NT2/D1 (cell line): ENCODE data around the gene MBNL1.

ENCODE experiments used
- SUZ12 ChIP-seq: IDR thresholded peaks from 2 replicates; pipeline ENCODE4 v1.6.1; 2011; ENCODE audit not compliant: insufficient read length, insufficient read depth; ENCODE audit errors: extremely low read depth
- YY1 ChIP-seq: IDR thresholded peaks from 2 replicates; pipeline ENCODE4 v1.6.1; 2011; ENCODE audit not compliant: insufficient read length, insufficient read depth
- ZNF274 ChIP-seq: IDR thresholded peaks from 2 replicates; pipeline ENCODE4 v1.6.1; 2011; ENCODE audit warnings: mild to moderate bottlenecking, low read depth, low read length

DNA sequence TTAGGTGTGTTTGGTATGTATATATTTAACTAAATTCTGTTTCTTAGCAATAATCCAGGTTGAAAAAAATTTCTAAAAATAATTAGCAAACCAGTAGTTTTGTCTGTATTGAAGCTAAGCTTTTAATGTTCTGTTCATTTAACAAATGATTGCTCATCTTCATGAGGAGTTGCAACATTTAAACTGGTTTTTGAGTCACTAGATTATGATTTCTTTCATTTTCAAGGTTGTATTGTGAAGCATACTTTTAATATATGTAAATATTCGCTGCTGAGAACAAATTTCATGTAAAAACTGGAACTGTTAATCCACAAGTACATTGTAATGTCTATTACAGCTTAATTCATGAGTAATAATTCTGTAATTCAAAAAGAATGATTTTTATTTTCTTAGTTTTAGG lies 192.7 kb downstream of the MBNL1 start:
- no peak for TF ChIP-seq ZNF274
- TF ChIP-seq SUZ12, result no peak
- no peak for TF ChIP-seq YY1
